Loucy (cell line): ENCODE data around the gene HNRNPH2.

Source experiments
- CTCF ChIP-seq: fragments of 200-600 bp; sonication (generic); conservative IDR thresholded peaks from 2 replicates; pipeline ENCODE4 v1.5.1; 2014; ENCODE audit warnings: mild to moderate bottlenecking, antibody characterized with exemption, low read length
- EZH2phosphoT487 ChIP-seq: fragments of 200-600 bp; IDR thresholded peaks from 2 replicates; pipeline ENCODE4 v1.6.1; 2018; ENCODE audit warnings: antibody characterized with exemption, mild to moderate bottlenecking, moderate library complexity, borderline replicate concordance

- TF ChIP-seq CTCF, result no peak
- no peak for TF ChIP-seq EZH2phosphoT487
Measured at GRCh38 chrX:101430457-101431078, 22.5 kb downstream of the HNRNPH2 start.
